KMS-11 (cell line): ENCODE data around the gene PAM.

Source experiments
- H2AFZ ChIP-seq: fragments of 200-600 bp; sonication (generic); 2 replicates; pipeline ENCODE4 v1.6.1; 2016; ENCODE audit warnings: antibody characterized with exemption, mixed run types, low read depth
- H3K27ac ChIP-seq: fragments of 200-600 bp; sonication (generic); 2 replicates; pipeline ENCODE4 v1.6.1; 2016; ENCODE audit warnings: mild to moderate bottlenecking, mixed run types
- H3K27me3 ChIP-seq: fragments of 200-600 bp; sonication (generic); 2 replicates; pipeline ENCODE4 v1.6.1; 2017; ENCODE audit warnings: mild to moderate bottlenecking, low read depth, mixed run types, moderate library complexity; ENCODE audit not compliant: insufficient read depth
- H3K36me3 ChIP-seq: fragments of 200-600 bp; sonication (generic); 2 replicates; pipeline ENCODE4 v1.6.1; 2017; ENCODE audit warnings: mild to moderate bottlenecking, mixed run types; ENCODE audit not compliant: insufficient read depth
- H3K4me1 ChIP-seq: fragments of 200-600 bp; sonication (generic); 2 replicates; pipeline ENCODE4 v1.6.1; 2016; ENCODE audit warnings: mild to moderate bottlenecking, low read depth, mixed run types; ENCODE audit not compliant: poor library complexity, severe bottlenecking
- H3K4me2 ChIP-seq: fragments of 200-600 bp; sonication (generic); 2 replicates; pipeline ENCODE4 v1.7.0; 2016; ENCODE audit warnings: mild to moderate bottlenecking, mixed run types
- H3K4me3 ChIP-seq: fragments of 200-600 bp; sonication (generic); IDR thresholded peaks from 2 replicates; pipeline ENCODE4 v1.6.1; 2017; ENCODE audit warnings: low read depth, low read length, mixed read lengths; ENCODE audit not compliant: insufficient read depth
- H3K79me2 ChIP-seq: fragments of 200-600 bp; sonication (generic); 2 replicates; pipeline ENCODE4 v1.6.1; 2016; ENCODE audit warnings: low read depth, mixed run types; ENCODE audit not compliant: insufficient read depth
- H3K9ac ChIP-seq: fragments of 200-600 bp; sonication (generic); 2 replicates; pipeline ENCODE4 v1.6.1; 2016; ENCODE audit warnings: mild to moderate bottlenecking, mixed run types
- H4K20me1 ChIP-seq: fragments of 200-600 bp; sonication (generic); 2 replicates; pipeline ENCODE4 v1.6.1; 2016; ENCODE audit warnings: mild to moderate bottlenecking, mixed run types; ENCODE audit not compliant: insufficient read depth
- CTCF ChIP-seq: fragments of 200-600 bp; sonication (generic); conservative IDR thresholded peaks from 2 replicates; pipeline ENCODE4 v1.6.1; 2017; ENCODE audit warnings: low read depth, mild to moderate bottlenecking, antibody characterized with exemption, low read length, moderate library complexity, mixed read lengths

Gene PAM

GRCh38 chr5:102893942-102894341 is 138.8 kb downstream of the PAM start:
- no peak for TF ChIP-seq CTCF
- no peaks in the 10 kb centered on the region for H3K79me2 ChIP-seq

GRCh38 chr5:102895234-102895633 is 140.1 kb downstream of the PAM start:
- Histone ChIP-seq H3K79me2 (no peaks in the 10 kb centered on the region), H4K20me1 (no peaks in the 10 kb centered on the region), H3K4me3 (no peak overlapping the region), H3K4me2 (no peak overlapping the region), H3K9ac (no peak overlapping the region), H3K27ac (no peak overlapping the region), H3K27me3 (no peaks in the 10 kb centered on the region), H2AFZ (no peak overlapping the region), H3K4me1 (no peaks in the 10 kb centered on the region), H3K36me3 (no peaks in the 10 kb centered on the region)
- TF ChIP-seq CTCF = no peak

More at GRCh38 chr5:102893942-102894341, 138.8 kb downstream of the PAM start:
- Histone ChIP-seq H3K9ac (no peak overlapping the region), H3K27me3 (no peaks in the 10 kb centered on the region), H3K4me2 (no peak overlapping the region), H3K4me1 (no peaks in the 10 kb centered on the region), H3K36me3 (no peaks in the 10 kb centered on the region), H3K27ac (no peak overlapping the region), H4K20me1 (no peaks in the 10 kb centered on the region), H2AFZ (no peak overlapping the region), H3K4me3 (no peak overlapping the region)

DNA sequence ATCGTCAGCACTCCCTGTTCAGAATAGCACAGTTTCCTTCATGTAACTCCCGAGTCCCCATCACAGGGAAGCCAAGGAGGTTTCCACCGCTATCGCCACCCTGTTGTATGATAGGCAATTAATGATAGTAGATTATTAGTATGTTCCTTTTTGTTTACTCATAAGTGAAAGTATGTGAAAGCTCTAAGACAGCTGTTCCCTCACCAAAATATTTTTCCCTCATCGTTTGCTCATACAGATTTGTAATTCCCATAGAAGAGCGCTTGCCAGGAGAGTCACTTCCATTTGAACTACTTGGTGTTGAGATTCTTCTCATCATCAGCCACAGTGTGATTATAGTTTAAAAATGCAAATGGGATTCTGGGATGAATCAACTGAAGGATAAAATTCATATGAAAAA is 140.9 kb downstream of the PAM start:
- Histone ChIP-seq H2AFZ (no peak overlapping the region), H4K20me1 (no peaks in the 10 kb centered on the region), H3K27ac (no peak overlapping the region), H3K79me2 (no peaks in the 10 kb centered on the region), H3K4me3 (no peak overlapping the region), H3K9ac (no peak overlapping the region), H3K36me3 (no peaks in the 10 kb centered on the region), H3K4me1 (no peaks in the 10 kb centered on the region), H3K27me3 (no peaks in the 10 kb centered on the region), H3K4me2 (no peak overlapping the region)
- no peak for TF ChIP-seq CTCF

DNA sequence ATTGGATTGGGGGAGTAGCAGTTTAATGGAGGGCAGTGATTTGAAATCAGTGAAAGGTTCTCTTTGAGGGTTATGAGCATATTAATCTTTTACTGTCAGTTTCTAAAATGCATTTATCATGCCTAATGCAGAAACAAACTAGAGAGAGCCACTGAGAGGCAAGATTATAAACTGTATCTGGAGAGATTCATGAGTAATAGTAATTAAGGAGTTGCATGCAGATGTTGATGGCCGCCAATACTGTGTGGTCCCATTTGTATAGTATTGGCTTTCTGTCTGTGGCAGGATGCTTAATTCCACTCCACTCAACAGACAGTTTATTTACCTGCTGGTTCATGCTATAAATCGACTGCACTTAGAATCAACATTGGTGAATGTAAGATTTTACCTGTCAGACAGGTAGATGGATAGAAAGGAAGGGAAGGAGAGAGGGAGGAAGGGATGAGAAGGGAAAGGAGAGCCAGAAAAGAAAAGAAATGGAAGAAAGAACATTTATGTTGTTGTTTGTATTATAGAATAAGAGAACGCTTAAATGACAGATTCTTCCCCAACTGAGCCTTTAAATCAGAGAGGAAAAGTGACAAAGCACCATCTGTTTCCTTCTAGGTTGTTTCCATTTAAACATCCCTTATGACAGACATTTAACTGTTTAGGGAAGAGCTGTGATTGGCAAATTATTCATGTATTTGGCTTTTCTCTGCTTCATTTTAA is 146.5 kb downstream of the PAM start:
- no peak overlapping the region for H3K4me3 ChIP-seq
- TF ChIP-seq CTCF = no peak
- no peak overlapping the region for H3K4me2 ChIP-seq
- no peaks in the 10 kb centered on the region for H3K36me3 ChIP-seq
- H3K4me1 ChIP-seq = peaks cover 9% of the 10 kb centered on the region
- H3K9ac ChIP-seq = no peak overlapping the region
- H3K27ac ChIP-seq = no peak overlapping the region
- no peaks in the 10 kb centered on the region for H3K79me2 ChIP-seq
- no peak overlapping the region for H2AFZ ChIP-seq
- H4K20me1 ChIP-seq = no peaks in the 10 kb centered on the region
- no peaks in the 10 kb centered on the region for H3K27me3 ChIP-seq
